Head of caudate nucleus (tissue), 42 donors: Measurements from ENCODE around the gene KRT7.
"Not testable (repeated sequence)": the region's sequence is repeated elsewhere in the genome, so short reads cannot be mapped to it uniquely, and the experiment has no call there.

Experiments
- DNase-seq, 42 donors: peaks; one replicate each; pipeline versions ENCODE4 v3.0.0 to v3.0.0-alpha.2; 2020 to 2021; ENCODE audit warnings: mixed read lengths in 7 of 42
- intact Hi-C: fragments of 100-400 bp; cut with DNase I; formaldehyde crosslinking; loops from one replicate; pipeline ENCODE4 v1.15.0; 2022

The KRT7 gene

DNA sequence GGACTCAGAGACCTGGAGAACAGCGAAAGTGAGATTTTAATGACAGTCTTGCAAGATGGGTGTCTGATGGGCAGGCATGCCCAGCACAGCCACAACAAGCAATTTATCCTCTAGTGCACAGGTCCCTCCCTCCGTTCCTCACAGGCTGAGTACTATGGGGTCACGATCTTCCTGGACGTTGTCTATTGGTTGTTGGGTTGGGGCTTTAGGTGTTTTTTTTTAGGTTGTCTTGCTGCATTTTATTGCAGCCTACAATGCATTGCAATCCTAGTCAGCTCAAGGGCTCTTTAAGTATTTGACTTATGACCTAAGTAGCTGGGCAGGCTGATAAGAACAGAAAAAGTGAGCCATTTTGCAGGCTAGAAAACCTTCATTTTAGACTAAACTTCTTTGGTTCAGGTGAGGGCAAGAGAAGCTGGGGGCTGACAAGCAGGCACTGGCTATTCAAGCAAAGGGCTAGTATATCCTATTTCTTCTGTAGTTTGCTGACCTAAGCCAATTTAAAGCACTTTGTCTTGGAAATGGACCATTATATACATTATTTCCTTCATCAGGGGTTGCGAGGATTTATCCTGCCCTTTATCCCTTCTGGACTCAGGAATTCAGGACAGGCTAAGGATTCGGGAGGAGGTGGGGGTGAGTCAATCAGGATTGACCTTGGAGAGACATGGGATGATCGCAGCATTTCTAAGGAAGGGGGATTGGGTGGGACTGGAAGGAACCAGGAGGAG lies 6.0 kb downstream of the KRT7 start:
- DNase-seq, result no peak
- intact Hi-C loops, result no loop called here

DNA sequence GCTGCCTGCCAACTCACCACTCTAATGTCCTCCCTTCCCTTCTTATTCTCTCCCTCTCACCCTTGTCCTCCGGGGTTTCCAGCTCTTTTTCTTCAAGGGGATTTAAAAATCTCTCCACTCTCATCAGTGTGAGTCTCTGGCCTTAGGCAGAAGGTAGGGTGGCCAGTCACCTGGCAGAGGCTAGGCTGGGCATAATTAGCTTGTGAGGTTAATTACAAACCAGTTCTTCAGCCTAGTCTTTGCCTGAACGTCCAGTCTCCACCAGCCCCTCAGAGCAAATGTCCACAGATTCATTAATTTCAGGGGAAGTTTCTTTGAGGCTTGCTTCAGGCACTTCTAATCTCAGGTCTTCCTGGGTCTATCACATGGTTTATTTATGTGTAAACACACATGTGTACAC lies 6.7 kb downstream of the KRT7 start:
- no peak for DNase-seq
- intact Hi-C loops, result no loop called here

DNA sequence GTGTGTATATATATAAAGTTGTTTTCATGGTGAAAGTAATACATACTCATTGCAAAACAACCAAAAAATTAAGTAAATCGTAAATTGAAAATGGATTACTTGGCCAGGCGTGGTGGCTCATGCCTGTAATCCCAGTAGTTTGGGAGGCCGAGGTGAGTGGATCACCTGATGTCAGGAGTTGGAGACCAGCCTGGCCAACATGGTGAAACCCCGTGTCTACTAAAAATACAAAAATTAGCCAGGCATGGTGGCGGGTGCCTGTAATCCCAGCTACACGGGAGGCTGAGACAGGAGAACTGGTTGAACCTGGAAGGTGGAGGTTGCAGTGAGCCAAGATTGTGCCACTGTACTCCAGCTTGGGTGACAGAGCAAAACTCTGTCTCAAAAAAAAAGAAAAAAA lies 7.2 kb downstream of the KRT7 start:
- DNase-seq, result peak in 1 of 42 donors; percentile 11
- intact Hi-C loops, result not testable (repeated sequence)

DNA sequence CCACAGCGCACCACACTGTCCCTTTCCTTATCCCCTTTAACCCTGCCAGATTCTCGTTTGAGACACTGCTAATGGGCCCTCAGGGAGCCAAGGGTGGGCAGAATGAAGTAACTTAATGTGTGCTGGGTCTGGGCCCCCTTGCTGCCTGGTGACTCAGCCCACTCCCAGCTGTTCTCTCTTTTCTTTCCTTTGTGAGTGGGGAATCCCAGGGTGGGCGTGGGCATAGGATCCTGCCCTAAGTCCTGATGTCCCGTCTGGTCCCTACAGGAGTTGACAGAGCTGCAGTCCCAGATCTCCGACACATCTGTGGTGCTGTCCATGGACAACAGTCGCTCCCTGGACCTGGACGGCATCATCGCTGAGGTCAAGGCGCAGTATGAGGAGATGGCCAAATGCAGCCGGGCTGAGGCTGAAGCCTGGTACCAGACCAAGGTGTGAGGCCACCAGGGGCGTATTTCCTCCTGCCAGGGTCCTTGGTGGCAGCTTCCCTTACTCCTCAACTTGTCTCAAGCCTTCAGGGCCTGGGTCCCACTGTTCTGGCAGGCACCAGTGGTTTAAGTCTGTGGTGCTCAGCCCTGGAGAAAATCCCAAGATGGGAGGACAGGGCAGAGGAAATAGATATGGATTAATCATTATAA lies 8.3 kb downstream of the KRT7 start:
- intact Hi-C loops, result no loop called here
- no peak for DNase-seq

DNA sequence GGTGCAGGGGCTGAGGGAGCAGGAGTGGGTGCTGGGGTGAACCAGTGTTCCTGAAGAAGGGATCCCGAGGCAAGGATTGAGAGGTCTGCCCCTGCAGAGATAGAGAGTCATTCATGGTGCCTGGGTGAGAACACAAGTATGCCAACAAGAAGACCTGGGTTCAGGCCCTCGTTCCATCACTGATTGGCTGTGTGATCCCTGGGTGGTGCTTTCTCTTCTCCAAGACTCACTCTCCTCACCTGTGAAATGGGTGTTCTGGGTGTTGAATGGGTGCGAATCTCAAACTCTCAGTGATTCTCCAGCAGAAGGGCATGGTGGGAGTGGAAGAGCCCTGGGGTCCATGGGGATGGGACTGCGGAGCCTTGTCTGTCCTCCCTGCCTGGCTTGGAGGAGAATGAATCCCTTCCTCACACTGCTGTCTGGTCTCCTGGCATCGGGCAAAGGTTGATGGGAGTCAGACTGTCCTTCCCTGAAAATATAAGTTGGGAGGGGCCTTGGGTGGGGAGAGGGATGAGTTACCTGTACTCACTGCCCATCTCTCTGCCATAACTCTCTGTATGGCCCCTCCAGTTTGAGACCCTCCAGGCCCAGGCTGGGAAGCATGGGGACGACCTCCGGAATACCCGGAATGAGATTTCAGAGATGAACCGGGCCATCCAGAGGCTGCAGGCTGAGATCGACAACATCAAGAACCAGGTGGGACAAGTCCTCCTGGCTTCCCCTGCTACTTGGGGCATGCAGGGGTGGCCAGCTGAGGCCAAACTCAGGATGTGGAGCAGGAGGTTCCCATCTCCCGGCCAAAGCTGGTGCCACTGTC lies 9.6 kb downstream of the KRT7 start:
- no peak for DNase-seq
- intact Hi-C loops, result no loop called here

DNA sequence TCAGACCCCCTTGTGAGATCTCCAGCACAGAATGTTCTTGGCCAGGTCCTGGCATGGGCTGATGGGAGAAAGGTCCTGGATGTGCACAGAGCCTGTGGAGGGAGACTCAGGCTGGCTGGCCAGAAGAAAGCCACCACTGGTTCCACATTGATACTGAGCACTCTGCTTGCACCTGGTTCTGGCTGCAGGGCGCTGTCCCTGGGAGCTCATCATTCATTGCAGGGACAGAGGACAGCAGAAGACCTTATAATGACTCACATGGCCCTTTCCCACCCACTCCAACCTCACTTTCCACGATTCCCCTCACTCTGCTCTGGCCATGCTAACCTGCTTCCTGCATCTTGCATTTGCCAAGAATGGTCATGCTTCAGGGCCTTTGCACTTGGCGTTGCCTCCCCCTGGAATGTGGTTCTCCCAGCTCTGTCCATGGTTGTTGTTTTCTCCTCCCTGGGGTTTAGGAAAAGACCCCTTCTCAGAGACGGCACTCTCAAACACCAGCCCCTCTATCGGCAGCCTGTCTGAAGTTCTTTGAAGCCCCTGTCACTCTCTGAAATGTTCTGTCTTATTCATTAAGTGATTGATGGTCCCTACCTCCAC lies 10.3 kb downstream of the KRT7 start:
- intact Hi-C loops, result no loop called here
- no peak for DNase-seq

DNA sequence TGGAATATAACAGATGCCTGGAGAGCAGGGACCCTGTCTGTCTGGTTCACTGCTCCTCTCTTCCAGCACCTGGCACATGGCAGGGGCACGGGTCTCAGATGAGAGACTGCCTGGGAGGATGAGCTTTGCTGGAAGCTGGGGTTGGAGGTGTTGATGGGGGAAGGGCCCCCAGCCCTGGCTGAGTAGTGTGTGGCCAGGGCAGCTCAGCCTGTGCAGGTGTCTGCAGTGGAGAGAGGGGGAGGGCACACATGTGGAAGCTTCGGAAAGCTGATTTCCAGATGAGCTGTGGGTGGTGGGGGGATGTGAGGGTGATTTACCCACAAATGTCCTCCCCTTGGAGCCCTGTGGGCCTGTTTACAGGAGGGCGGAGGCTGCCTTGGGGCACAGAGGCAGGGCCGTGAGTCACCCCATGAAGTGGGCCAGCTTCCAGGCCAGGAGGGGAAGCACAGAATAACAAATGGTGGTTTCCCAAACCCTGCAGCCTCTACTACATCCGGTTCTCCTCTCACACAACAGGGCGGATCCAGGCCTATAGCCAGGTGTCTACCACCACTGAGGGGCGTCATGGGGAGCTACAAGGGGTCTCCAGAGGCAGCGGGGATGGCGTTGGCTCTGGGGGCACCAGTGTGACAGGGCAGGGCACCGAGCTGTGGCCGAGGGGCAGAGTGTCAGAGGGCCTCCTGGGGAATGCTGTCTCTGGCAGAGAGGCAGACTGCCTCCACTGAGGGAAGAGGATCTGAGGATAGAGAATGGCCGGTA lies 11.0 kb downstream of the KRT7 start:
- intact Hi-C loops, result no loop called here
- peak in 8 of 42 donors; percentile 33 to 72 (median 46) for DNase-seq

DNA sequence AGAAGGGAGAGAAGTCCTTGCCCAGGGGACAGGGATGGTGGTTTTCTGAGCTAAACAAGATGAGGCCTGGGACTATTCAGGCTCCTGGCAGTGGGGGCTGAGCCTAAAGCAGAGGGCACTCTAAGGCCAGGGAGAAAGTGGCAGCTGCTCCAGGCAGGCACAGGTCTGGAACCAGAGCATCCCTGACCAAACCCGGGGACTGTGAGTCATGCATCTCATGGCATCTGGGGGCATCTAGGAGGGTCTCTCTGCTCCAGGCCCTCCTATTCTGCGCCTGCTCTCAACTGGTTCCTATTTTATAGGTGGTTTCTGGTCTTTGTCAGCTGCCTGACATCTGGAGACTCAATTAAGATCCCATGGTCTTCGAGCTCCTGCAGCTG lies 11.6 kb downstream of the KRT7 start:
- intact Hi-C loops, result no loop called here
- no peak for DNase-seq

DNA sequence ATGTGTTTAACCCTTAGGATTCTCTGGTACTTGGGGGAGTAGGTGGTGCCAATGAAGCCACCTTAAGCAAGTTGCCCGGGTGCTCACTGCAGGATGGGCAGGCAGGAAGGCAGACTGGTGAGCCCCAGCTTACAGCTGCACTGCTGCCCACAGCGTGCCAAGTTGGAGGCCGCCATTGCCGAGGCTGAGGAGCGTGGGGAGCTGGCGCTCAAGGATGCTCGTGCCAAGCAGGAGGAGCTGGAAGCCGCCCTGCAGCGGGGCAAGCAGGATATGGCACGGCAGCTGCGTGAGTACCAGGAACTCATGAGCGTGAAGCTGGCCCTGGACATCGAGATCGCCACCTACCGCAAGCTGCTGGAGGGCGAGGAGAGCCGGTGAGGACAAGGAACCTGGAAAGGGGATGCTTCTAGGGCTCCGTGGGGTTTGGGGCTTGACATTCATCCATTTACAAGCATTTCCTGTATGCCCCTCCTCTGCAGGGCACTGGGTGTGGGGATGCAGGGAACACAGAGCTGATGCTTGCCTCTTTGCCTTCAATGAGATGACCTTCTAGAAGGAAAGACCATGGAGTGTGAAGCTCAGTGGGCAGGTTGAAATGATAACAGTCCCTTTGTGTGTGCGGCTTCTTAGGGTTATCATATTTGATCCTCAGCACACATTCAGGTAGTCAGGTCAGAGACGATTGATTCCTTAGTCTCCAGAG lies 12.4 kb downstream of the KRT7 start:
- intact Hi-C loops, result no loop called here
- no peak for DNase-seq

DNA sequence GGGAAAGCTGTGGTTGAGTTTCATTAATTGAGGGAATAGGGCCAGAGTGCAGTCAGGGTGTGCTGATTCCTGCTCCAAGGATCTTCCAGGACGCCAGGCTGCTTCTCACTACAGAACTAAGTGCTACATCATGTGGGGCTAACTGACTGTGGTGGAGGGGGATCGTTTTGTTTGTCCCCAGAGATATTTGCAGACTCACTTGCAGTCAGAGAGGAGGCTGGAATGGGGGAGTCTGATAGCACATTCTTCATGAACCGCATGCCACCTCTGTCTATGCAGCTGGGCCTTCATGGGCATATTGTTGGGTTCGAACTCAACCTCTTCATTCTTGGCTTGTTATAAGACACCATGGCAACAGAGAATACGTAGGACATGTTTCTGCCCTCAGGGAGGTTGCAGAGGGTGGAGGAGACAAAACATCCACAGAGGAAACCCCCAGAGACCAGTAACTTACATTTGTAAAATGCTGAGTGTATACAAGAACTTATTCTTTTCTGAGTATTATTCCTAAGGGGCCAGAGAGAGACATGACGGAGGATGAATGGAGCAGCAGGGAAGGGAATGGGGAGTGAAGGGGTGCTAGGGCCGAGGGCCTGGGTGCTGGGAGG lies 13.0 kb downstream of the KRT7 start:
- intact Hi-C loops, result no loop called here
- no peak for DNase-seq

DNA sequence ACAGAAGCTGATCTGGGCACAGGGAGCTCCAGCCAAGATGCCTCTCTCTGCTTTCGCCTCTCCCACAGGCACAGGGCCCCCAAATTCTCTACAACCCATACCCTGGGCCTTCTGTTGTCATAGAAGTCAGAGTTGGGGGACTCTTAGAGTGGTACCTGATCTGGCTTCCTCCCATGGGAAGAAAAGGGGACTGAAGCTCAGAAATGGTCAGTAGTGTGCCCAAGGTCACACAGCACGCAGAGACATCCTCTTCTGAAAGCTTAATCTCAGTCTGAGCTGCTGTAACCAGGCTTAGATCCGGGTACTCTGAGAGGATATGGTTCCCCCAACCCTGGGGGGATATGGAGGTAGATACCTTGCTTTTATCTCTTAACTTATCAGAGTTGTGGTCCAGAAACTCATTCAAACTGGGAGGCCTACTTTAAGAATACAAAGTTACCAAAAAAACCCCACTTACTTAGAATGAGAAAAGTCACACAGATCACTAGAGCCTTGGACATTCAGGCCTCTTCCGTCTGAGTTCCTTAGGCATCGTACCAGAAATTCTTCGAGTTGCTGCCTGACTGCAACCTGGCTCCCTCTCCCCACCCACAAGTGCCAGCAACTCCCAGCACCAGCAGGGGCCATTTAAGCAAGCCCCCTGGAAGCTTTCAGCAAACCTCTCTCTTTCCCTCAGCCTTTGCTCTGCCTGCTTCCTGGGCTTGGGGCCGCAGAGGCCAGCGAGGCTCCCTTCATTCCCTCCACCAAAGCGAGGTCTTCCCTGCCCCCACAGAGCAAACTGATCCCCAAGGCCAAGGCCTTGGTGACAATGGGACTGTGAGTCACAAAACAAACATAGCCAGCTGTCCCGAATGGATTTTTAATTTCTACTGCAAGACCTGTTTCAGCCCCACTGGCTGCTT lies 13.9 kb downstream of the KRT7 start:
- no peak for DNase-seq
- intact Hi-C loops, result no loop called here

DNA sequence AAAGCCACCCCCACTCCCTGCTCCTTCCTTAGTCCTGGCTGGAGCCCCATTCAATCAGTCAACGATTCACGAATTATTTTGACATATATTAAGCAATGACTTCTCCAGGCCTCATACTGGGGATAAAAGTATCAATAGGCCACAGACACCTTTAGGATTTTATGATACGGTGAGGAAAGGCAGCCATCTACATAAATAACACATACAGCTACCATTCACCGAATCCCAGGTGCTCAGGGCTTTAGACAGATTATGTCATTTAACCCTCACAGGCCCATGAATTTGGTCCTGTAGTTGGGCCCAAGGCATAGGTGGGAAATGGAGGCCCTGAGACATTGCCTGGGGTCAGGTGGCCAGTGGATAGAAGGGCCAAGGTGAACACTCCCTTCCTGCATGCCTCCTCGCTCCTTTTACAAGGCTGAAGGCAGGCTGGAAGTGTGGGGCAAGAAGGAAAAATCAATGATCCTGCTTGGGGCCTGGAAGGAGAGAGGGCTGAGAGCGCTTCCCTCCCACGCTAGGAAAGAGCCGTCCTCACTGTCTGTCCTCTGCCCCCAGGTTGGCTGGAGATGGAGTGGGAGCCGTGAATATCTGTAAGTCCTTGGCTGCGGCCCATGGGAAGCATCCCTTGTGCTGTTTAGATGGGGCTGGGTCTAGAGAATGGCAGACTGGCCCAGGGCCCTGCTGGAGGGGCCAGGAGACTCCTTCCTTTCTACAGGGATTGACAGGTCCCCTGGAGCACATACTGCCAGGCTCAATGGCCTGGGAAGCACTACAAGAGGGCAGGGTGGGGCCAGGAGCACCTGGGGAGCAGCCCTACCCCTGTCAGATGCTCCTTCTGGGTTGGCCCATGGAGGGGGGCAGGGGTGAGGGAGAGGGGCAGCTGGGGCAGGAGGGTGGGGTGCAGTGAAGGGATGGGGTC lies 14.8 kb downstream of the KRT7 start:
- peak in 3 of 42 donors; percentile 10 to 15 (median 13) for DNase-seq
- intact Hi-C loops, result no loop called here

DNA sequence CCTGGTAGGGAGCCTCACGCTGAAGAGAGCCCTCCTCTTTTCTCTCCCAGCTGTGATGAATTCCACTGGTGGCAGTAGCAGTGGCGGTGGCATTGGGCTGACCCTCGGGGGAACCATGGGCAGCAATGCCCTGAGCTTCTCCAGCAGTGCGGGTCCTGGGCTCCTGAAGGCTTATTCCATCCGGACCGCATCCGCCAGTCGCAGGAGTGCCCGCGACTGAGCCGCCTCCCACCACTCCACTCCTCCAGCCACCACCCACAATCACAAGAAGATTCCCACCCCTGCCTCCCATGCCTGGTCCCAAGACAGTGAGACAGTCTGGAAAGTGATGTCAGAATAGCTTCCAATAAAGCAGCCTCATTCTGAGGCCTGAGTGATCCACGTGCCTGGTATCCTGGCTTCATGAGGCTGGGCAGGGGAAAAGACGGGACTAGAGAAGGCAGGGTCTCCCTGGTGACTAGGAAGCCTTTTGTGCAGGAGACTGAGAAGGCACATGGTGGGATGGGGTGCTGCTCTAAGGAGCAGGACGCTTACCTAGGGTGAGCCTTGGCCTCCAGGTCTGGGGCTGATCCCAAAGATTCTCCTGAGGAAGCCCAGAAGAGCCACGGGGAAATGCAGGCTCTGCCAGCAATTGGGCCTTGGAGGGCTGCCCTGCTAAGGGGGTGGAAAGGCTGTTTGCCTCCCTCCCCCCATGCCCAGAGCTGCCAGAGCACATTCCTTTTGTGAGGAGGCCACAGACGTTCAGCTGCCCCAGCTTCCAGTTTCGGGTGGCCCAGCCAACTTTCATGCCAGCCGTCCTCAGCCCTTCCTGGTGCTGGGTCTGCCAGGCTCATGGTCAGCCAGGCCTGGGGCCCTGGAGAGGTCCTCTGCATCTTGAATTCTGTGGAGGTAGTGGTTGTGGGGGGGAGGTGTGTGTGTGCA lies 15.8 kb downstream of the KRT7 start:
- peak in 37 of 42 donors; percentile 18 to 78 (median 48) for DNase-seq
- intact Hi-C loops, result no loop called here

DNA sequence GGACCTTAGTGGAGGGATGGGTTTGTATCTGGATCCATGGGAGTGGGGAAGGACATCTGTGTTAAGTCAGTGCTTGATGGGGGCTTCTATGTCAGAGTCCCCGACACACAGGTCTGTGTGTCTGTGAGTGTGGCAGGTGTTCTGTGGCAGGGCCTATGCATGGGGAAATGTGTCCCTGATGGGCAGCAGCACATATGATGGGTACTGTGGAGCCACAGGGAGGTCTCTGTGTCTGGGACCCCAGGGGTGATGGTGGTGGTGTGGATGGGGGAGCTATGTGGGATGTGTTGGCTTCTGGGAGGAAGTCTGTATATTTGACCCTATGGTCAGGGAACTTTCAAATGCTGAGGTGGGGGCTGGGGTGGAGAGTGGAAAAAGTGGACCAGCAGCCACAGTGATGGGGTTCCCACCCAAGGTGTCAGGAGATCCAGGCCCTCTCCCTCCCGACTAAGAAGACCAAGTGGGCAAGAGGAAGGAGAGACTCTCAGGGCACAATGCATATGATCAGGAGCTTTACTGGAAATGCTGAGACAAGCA lies 16.5 kb downstream of the KRT7 start:
- peak in 3 of 42 donors; percentile 2 to 16 (median 16) for DNase-seq
- intact Hi-C loops, result no loop called here
